ENCODE measurements around the gene LDHD. TPM values are rescaled to one million over a fixed set of nuclear protein-coding genes. Genes with fewer than 3 reads are reported as not detected.

Gene LDHD
- total RNA-seq, 1 donor from 2014 or later = 0.89 TPM

GRCh38 chr16:75079346-75079926 is 37.1 kb downstream of the LDHD start:
- H3K4me3 Mint-ChIP-seq (ENCODE audit: low read depth) = no peak overlapping the region
- no peaks in the 10 kb centered on the region for H3K9me3 Mint-ChIP-seq (ENCODE audit: low read depth)
- DNase-seq (ENCODE audit: low spot score, unreplicated experiment) = no peak
- no peak overlapping the region for H3K27ac Mint-ChIP-seq
- H3K36me3 Mint-ChIP-seq (ENCODE audit: insufficient read depth) = peaks cover 4% of the 10 kb centered on the region
- H3K27me3 Mint-ChIP-seq = no peaks in the 10 kb centered on the region
- no peak for TF ChIP-seq CTCF (IDR thresholded peaks at IDR 0.05; ENCODE audit: unreplicated experiment)
- H3K4me1 Mint-ChIP-seq (ENCODE audit: low read depth) = peaks cover 21% of the 10 kb centered on the region

- TF ChIP-seq CTCF (IDR thresholded peaks at IDR 0.05; ENCODE audit: unreplicated experiment) = no peak
- Mint-ChIP-seq H3K9me3 (ENCODE audit: low read depth) (no peaks in the 10 kb centered on the region), H3K27me3 (no peaks in the 10 kb centered on the region), H3K36me3 (ENCODE audit: insufficient read depth) (peaks cover 4% of the 10 kb centered on the region), H3K4me3 (ENCODE audit: low read depth) (no peak overlapping the region), H3K4me1 (ENCODE audit: low read depth) (peaks cover 22% of the 10 kb centered on the region), H3K27ac (no peak overlapping the region)
- DNase-seq (ENCODE audit: low spot score, unreplicated experiment) = no peak
Measured at GRCh38 chr16:75078886-75079285, 37.7 kb downstream of the LDHD start.

- peaks cover 11% of the 10 kb centered on the region for H3K4me1 Mint-ChIP-seq (ENCODE audit: low read depth)
- H3K9me3 Mint-ChIP-seq (ENCODE audit: low read depth) = no peaks in the 10 kb centered on the region
- DNase-seq (ENCODE audit: low spot score, unreplicated experiment) = no peak
- no peaks in the 10 kb centered on the region for H3K27me3 Mint-ChIP-seq
- no peak for TF ChIP-seq CTCF (IDR thresholded peaks at IDR 0.05; ENCODE audit: unreplicated experiment)
- peak overlapping the region; percentile 3 for H3K27ac Mint-ChIP-seq
- peaks cover 4% of the 10 kb centered on the region for H3K36me3 Mint-ChIP-seq (ENCODE audit: insufficient read depth)
- H3K4me3 Mint-ChIP-seq (ENCODE audit: low read depth) = no peak overlapping the region
Measured at GRCh38 chr16:75075688-75076268, 40.8 kb downstream of the LDHD start.

- no peak overlapping the region for H3K4me3 Mint-ChIP-seq (ENCODE audit: low read depth)
- peak overlapping the region; percentile 3 for H3K27ac Mint-ChIP-seq
- DNase-seq (ENCODE audit: low spot score, unreplicated experiment) = no peak
- no peaks in the 10 kb centered on the region for H3K9me3 Mint-ChIP-seq (ENCODE audit: low read depth)
- H3K4me1 Mint-ChIP-seq (ENCODE audit: low read depth) = peaks cover 16% of the 10 kb centered on the region
- TF ChIP-seq CTCF (IDR thresholded peaks at IDR 0.05; ENCODE audit: unreplicated experiment) = no peak
- H3K27me3 Mint-ChIP-seq = no peaks in the 10 kb centered on the region
- peaks cover 4% of the 10 kb centered on the region for H3K36me3 Mint-ChIP-seq (ENCODE audit: insufficient read depth)
Measured at GRCh38 chr16:75074920-75075687, 41.5 kb downstream of the LDHD start.

GRCh38 chr16:75074304-75074793 is 42.2 kb downstream of the LDHD start:
- H3K27me3 Mint-ChIP-seq = no peaks in the 10 kb centered on the region
- no peak overlapping the region for H3K4me3 Mint-ChIP-seq (ENCODE audit: low read depth)
- TF ChIP-seq CTCF (IDR thresholded peaks at IDR 0.05; ENCODE audit: unreplicated experiment) = no peak
- peaks cover 19% of the 10 kb centered on the region for H3K4me1 Mint-ChIP-seq (ENCODE audit: low read depth)
- DNase-seq (ENCODE audit: low spot score, unreplicated experiment) = no peak
- no peak overlapping the region for H3K27ac Mint-ChIP-seq
- no peaks in the 10 kb centered on the region for H3K9me3 Mint-ChIP-seq (ENCODE audit: low read depth)
- H3K36me3 Mint-ChIP-seq (ENCODE audit: insufficient read depth) = peaks cover 5% of the 10 kb centered on the region

Measured in progenitor cell of endocrine pancreas (in vitro differentiated cells).